Measurements from ENCODE around the gene ZNF263. TPM values are rescaled to one million over a fixed set of nuclear protein-coding genes. Genes with fewer than 3 reads are reported as not detected.

Gene ZNF263
- total and polyA plus RNA-seq, 9 of the 15 experiments (the other 6 are each of a cell fraction or from before 2014, with no cell fraction given), result 4.6 to 48.3 (median 31.8) TPM

GRCh38 chr16:3317315-3317999 lies 34.2 kb downstream of the ZNF263 start (continued):
- TF ChIP-seq, protein P1, sequence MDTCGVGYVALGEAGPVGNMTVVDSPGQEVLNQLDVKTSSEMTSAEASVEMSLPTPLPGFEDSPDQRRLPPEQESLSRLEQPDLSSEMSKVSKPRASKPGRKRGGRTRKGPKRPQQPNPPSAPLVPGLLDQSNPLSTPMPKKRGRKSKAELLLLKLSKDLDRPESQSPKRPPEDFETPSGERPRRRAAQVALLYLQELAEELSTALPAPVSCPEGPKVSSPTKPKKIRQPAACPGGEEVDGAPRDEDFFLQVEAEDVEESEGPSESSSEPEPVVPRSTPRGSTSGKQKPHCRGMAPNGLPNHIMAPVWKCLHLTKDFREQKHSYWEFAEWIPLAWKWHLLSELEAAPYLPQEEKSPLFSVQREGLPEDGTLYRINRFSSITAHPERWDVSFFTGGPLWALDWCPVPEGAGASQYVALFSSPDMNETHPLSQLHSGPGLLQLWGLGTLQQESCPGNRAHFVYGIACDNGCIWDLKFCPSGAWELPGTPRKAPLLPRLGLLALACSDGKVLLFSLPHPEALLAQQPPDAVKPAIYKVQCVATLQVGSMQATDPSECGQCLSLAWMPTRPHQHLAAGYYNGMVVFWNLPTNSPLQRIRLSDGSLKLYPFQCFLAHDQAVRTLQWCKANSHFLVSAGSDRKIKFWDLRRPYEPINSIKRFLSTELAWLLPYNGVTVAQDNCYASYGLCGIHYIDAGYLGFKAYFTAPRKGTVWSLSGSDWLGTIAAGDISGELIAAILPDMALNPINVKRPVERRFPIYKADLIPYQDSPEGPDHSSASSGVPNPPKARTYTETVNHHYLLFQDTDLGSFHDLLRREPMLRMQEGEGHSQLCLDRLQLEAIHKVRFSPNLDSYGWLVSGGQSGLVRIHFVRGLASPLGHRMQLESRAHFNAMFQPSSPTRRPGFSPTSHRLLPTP (IDR thresholded peaks at IDR 0.05; ENCODE audit: borderline replicate concordance, extremely low read depth, insufficient read length), result no peak
- no peak for TF ChIP-seq PHF20 (IDR thresholded peaks at IDR 0.05; ENCODE audit: partially characterized antibody)
- TF ChIP-seq MCM5 (IDR thresholded peaks at IDR 0.05; ENCODE audit: low read depth), result no peak
- TF ChIP-seq FUS (optimal IDR thresholded peaks at IDR 0.05; ENCODE audit: low read depth, low read length), result no peak
- TF ChIP-seq ZNF280B (CRISPR knock-in tag; IDR thresholded peaks at IDR 0.05), result peak; percentile 99
- no peak for TF ChIP-seq CAMTA2 (CRISPR knock-in tag; conservative IDR thresholded peaks at IDR 0.05)
- no peak for TF ChIP-seq ZNF766 (CRISPR knock-in tag; conservative IDR thresholded peaks at IDR 0.05)
- TF ChIP-seq MAZ (CRISPR knock-in tag; conservative IDR thresholded peaks at IDR 0.05 in 1 of 2, IDR thresholded peaks at IDR 0.05 in 1 of 2), result no peak
- no peak for TF ChIP-seq PHB (CRISPR knock-in tag; IDR thresholded peaks at IDR 0.05)
- TF ChIP-seq ERF (CRISPR knock-in tag; IDR thresholded peaks at IDR 0.05), result no peak
- TF ChIP-seq U2AF1 (optimal IDR thresholded peaks at IDR 0.05; ENCODE audit: low read depth, low read length), result no peak
- no peak for TF ChIP-seq ZSCAN32 (CRISPR knock-in tag; IDR thresholded peaks at IDR 0.05)
- peak; percentile 92 for TF ChIP-seq ZEB2 (IDR thresholded peaks at IDR 0.05)
- no peak for TF ChIP-seq USF2 (CRISPR knock-in tag; IDR thresholded peaks at IDR 0.05)
- no peak for TF ChIP-seq HNRNPUL1 (IDR thresholded peaks at IDR 0.05; ENCODE audit: low read length)
- TF ChIP-seq ZNF764 (CRISPR knock-in tag; IDR thresholded peaks at IDR 0.05; ENCODE audit: low read depth), result no peak
- TF ChIP-seq KAT7 (CRISPR knock-in tag; IDR thresholded peaks at IDR 0.05; ENCODE audit: borderline replicate concordance), result no peak
- TF ChIP-seq, protein P2, sequence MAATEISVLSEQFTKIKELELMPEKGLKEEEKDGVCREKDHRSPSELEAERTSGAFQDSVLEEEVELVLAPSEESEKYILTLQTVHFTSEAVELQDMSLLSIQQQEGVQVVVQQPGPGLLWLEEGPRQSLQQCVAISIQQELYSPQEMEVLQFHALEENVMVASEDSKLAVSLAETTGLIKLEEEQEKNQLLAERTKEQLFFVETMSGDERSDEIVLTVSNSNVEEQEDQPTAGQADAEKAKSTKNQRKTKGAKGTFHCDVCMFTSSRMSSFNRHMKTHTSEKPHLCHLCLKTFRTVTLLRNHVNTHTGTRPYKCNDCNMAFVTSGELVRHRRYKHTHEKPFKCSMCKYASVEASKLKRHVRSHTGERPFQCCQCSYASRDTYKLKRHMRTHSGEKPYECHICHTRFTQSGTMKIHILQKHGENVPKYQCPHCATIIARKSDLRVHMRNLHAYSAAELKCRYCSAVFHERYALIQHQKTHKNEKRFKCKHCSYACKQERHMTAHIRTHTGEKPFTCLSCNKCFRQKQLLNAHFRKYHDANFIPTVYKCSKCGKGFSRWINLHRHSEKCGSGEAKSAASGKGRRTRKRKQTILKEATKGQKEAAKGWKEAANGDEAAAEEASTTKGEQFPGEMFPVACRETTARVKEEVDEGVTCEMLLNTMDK (IDR thresholded peaks at IDR 0.05; ENCODE audit: borderline replicate concordance, insufficient read depth, low read depth, low read length, poor library complexity, severe bottlenecking), result no peak
- TF ChIP-seq, protein P3, sequence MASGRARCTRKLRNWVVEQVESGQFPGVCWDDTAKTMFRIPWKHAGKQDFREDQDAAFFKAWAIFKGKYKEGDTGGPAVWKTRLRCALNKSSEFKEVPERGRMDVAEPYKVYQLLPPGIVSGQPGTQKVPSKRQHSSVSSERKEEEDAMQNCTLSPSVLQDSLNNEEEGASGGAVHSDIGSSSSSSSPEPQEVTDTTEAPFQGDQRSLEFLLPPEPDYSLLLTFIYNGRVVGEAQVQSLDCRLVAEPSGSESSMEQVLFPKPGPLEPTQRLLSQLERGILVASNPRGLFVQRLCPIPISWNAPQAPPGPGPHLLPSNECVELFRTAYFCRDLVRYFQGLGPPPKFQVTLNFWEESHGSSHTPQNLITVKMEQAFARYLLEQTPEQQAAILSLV (tag; IDR thresholded peaks at IDR 0.05), result peak; percentile 64; the same call in 1 of the 2 replicates
- no peak for TF ChIP-seq ZNF785 (CRISPR knock-in tag; IDR thresholded peaks at IDR 0.05)
